DOHH2 (cell line): ENCODE data around the gene FBXO7.

Experiments
- H3F3A ChIP-seq: fragments of 200-600 bp; sonication (generic), shearing (Covaris generic); 2 replicates; pipeline ENCODE4 v1.6.0; 2016; ENCODE audit warnings: antibody characterized with exemption, mild to moderate bottlenecking; ENCODE audit not compliant: control insufficient read depth, insufficient read depth
- H3K27ac ChIP-seq: fragments of 200-600 bp; sonication (generic); 2 replicates; pipeline ENCODE4 v1.5.1; 2014; ENCODE audit warnings: low read depth, mild to moderate bottlenecking, low read length, moderate library complexity
- H3K27me3 ChIP-seq: fragments of 200-600 bp; sonication (generic); 2 replicates; pipeline ENCODE4 v1.6.1; 2014; ENCODE audit warnings: mild to moderate bottlenecking, low read length, mixed read lengths; ENCODE audit not compliant: control insufficient read depth
- H3K36me3 ChIP-seq: fragments of 200-600 bp; sonication (generic); 2 replicates; pipeline ENCODE4 v1.6.1; 2014; ENCODE audit warnings: mild to moderate bottlenecking, low read length, moderate library complexity, mixed read lengths; ENCODE audit not compliant: control insufficient read depth
- H3K4me1 ChIP-seq: fragments of 200-600 bp; sonication (generic); 2 replicates; pipeline ENCODE4 v1.6.1; 2014; ENCODE audit warnings: mild to moderate bottlenecking, low read length, mixed read lengths; ENCODE audit not compliant: control insufficient read depth
- H3K4me2 ChIP-seq: fragments of 200-600 bp; sonication (generic); 2 replicates; pipeline ENCODE4 v1.6.0; 2014; ENCODE audit warnings: mild to moderate bottlenecking, low read length, moderate library complexity
- H3K4me3 ChIP-seq: fragments of 200-600 bp; sonication (generic); 2 replicates; pipeline ENCODE4 v1.5.1; 2014; ENCODE audit warnings: mild to moderate bottlenecking, low read length, mixed read lengths
- H3K79me2 ChIP-seq: fragments of 200-600 bp; sonication (generic); 2 replicates; pipeline ENCODE4 v1.6.1; 2014; ENCODE audit warnings: mild to moderate bottlenecking, low read length, mixed read lengths; ENCODE audit not compliant: control insufficient read depth
- H3K9me2 ChIP-seq: fragments of 200-600 bp; sonication (generic); replicated peaks from 2 replicates; pipeline ENCODE4 v1.6.1; 2014; ENCODE audit warnings: mild to moderate bottlenecking, low read length, mixed read lengths; ENCODE audit not compliant: control insufficient read depth
- H3K9me3 ChIP-seq: fragments of 200-600 bp; sonication (generic); 2 replicates; pipeline ENCODE4 v1.6.1; 2014; ENCODE audit warnings: antibody characterized with exemption, low read length, mixed read lengths; ENCODE audit not compliant: control insufficient read depth, insufficient read depth
- H4K20me1 ChIP-seq: fragments of 200-600 bp; sonication (generic); 2 replicates; pipeline ENCODE4 v1.6.0; 2014; ENCODE audit warnings: low read depth, mild to moderate bottlenecking, antibody characterized with exemption, low read length, moderate library complexity; ENCODE audit not compliant: control insufficient read depth, insufficient read depth
- EZH2phosphoT487 ChIP-seq: fragments of 200-600 bp; sonication (generic); IDR thresholded peaks from 2 replicates; pipeline ENCODE4 v1.6.1; 2017; ENCODE audit warnings: borderline replicate concordance, mild to moderate bottlenecking, antibody characterized with exemption, low read length, moderate library complexity, mixed read lengths
- TF ChIP-seq, protein P1 (sequence below): fragments of 200-600 bp; sonication (generic); IDR thresholded peaks from one replicate; pipeline ENCODE4 v1.5.1; 2014; ENCODE audit warnings: antibody characterized with exemption, mild to moderate bottlenecking, low read depth, low read length; ENCODE audit not compliant: poor library complexity, severe bottlenecking

FBXO7 gene

DNA sequence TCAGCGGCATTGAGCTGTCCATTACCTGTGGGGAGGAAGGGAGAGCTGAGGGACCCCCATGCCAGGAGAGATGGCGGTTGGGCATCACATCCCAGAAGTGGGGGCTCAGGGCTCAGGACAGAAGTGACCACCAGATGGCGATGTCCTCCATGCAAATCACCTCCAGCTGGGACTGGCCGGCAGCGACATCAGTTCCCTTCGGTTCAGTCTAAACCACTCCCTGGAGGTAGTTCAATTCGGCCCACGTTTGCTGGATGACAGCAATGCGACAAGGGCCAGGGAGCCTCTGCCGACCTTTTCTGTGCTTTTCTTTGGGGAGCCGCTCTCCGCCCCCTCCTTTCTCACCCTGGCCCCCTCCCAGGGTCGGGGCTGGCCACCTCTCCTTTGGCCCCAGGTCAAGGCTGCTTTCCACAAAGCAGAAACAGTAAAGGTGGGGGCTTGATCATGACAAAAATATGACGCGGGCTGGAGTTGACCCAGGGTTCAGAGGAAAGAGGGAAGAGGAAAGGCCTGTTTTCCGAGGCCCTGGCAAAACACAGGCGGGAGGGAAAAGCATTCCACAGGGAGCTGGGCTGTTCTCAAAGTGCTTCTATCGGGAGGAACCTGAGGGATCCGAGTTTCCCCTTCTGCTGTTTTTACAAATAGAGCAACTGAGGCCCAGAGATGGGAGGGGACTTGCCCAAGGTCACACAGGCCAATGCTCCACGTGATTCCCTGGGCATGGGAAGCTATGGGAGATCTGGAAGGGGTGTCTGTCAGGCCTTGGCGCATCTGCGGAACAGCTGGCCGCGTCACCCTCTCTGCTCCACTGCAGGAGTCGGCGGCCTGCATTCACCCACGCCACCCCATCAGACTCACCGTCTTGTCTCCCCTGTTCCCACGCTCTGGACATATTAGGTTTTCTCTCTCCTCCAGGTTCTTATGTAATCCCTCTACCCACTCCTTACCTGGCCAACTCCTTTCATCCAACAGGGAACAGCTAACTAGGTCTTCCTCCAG, 54.7 kb downstream of the FBXO7 start:
- no peaks in the 10 kb centered on the region for H3K4me1 ChIP-seq
- no peak for TF ChIP-seq EZH2phosphoT487
- TF ChIP-seq, protein P1, sequence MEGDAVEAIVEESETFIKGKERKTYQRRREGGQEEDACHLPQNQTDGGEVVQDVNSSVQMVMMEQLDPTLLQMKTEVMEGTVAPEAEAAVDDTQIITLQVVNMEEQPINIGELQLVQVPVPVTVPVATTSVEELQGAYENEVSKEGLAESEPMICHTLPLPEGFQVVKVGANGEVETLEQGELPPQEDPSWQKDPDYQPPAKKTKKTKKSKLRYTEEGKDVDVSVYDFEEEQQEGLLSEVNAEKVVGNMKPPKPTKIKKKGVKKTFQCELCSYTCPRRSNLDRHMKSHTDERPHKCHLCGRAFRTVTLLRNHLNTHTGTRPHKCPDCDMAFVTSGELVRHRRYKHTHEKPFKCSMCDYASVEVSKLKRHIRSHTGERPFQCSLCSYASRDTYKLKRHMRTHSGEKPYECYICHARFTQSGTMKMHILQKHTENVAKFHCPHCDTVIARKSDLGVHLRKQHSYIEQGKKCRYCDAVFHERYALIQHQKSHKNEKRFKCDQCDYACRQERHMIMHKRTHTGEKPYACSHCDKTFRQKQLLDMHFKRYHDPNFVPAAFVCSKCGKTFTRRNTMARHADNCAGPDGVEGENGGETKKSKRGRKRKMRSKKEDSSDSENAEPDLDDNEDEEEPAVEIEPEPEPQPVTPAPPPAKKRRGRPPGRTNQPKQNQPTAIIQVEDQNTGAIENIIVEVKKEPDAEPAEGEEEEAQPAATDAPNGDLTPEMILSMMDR, result peak; percentile 72
- H3K4me2 ChIP-seq, result no peak overlapping the region

DNA sequence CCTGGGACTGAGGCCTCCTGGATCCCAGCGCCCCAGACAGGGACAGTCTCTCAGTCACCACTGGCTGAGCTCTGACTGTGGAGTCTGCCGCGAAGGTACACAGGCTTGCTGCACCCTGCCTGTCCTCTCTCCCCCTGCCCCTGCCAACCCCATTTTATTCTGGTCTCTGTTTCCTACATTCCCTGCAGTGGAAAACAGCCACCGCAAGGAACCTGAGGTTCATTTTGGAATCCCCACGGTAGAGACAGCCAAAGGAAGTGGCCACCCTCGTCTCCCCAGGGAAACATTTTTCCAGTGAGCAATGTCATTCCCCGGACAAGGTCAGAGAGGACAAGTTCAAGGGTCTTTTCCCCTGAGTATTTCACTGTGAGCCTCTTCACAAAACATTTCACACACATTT, 56.6 kb downstream of the FBXO7 start:
- no peak overlapping the region for H3K4me3 ChIP-seq
- no peak overlapping the region for H3K4me2 ChIP-seq
- no peak for TF ChIP-seq EZH2phosphoT487
- TF ChIP-seq, protein P1, result no peak

More for the DNA sequence above, 54.7 kb downstream of the FBXO7 start:
- Histone ChIP-seq H3K27me3 (no peaks in the 10 kb centered on the region), H3K9me3 (no peaks in the 10 kb centered on the region), H4K20me1 (no peaks in the 10 kb centered on the region), H3K9me2 (no peaks in the 10 kb centered on the region), H3K27ac (no peak overlapping the region), H3K79me2 (no peaks in the 10 kb centered on the region), H3K4me3 (no peak overlapping the region), H3K36me3 (no peaks in the 10 kb centered on the region), H3F3A (no peaks in the 10 kb centered on the region)

DNA sequence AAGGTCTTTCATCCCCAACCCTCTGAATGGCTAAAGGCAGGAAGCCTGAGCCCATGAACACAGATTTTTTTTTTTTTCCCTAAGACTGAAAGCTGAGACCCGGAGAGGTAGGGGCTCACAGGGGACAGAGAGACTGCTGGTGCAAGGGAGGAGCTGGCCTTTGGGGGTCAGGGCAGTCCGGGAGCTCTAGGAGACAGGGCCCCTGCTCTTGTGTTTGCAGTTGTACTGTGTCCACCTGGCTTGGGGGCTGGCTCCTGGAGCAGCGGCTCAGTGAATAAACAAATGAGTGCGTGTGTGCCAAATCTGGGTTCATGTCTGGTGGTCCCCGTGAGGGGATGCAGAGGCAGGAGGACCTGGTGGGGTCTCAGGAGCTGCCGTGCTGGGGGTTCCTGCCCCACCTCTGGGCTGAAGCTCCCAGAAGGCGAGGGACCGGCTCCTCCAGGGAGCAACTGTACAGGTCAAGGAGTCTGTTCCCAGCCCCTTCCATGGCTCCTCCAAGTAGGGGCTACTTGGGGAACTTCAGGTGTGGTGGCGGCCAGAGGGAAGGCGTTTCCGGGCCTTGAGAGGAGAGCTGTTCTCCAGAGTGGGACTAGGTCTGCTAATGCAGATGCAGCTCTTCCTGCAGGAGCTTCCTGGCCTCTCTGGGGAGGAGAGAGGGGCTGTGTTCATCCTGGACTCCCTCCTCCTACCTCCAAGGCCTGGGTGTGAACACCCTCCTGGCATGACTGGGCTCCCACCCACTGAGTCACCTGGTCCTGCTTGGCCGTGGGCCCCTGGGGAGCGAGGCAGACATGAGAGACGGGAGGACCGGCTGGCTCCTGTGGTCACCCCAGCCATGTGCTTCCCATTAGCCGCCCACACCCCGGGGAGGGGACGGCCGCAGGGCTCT, 57.6 kb downstream of the FBXO7 start:
- Histone ChIP-seq H3F3A (no peaks in the 10 kb centered on the region), H3K79me2 (no peaks in the 10 kb centered on the region), H3K27me3 (no peaks in the 10 kb centered on the region; the same call in 1 of the 2 replicates), H4K20me1 (no peaks in the 10 kb centered on the region), H3K4me3 (no peak overlapping the region), H3K36me3 (no peaks in the 10 kb centered on the region), H3K27ac (no peak overlapping the region), H3K9me2 (no peaks in the 10 kb centered on the region), H3K4me2 (no peak overlapping the region), H3K9me3 (no peaks in the 10 kb centered on the region), H3K4me1 (no peaks in the 10 kb centered on the region)
- TF ChIP-seq, protein P1, result no peak
- no peak for TF ChIP-seq EZH2phosphoT487

More for the DNA sequence above, 56.6 kb downstream of the FBXO7 start:
- Histone ChIP-seq H3K36me3 (no peaks in the 10 kb centered on the region), H3K79me2 (no peaks in the 10 kb centered on the region), H3K4me1 (no peaks in the 10 kb centered on the region), H3K27me3 (no peaks in the 10 kb centered on the region; the same call in 1 of the 2 replicates), H3K9me3 (no peaks in the 10 kb centered on the region), H3K27ac (no peak overlapping the region), H4K20me1 (no peaks in the 10 kb centered on the region), H3F3A (no peaks in the 10 kb centered on the region), H3K9me2 (no peaks in the 10 kb centered on the region)
